GM10248 (cell line): ENCODE results near the gene EEPD1.

Experiments used
- CTCF ChIA-PET: fragments of 300-600 bp; sonication (Branson Sonifier 250); formaldehyde crosslinking; extraction: SDS; loops from one replicate; lab custom pipeline; 2021; ENCODE audit warnings: antibody characterized with exemption; lab: Yijun Ruan, JAX
- POLR2A ChIA-PET: fragments of 350-650 bp; sonication (Branson Sonifier 250); formaldehyde crosslinking; extraction: SDS; loops from one replicate; lab custom pipeline; 2020; ENCODE audit warnings: antibody characterized with exemption; lab: Yijun Ruan, JAX
- DNase-seq: peaks from one replicate; pipeline ENCODE4 v3.0.0; 2012; ENCODE audit errors: extremely low spot score
- CTCF ChIP-seq: IDR thresholded peaks from 2 replicates; pipeline ENCODE4 v1.5.1; 2012; ENCODE audit warnings: mild to moderate bottlenecking, low read depth; ENCODE audit errors: extremely low read depth, missing control alignments, control extremely low read depth

The EEPD1 gene

GRCh38 chr7:36215457-36215765 lies 62.4 kb downstream of the EEPD1 start:
- TF ChIP-seq CTCF, result no peak
- no peak for DNase-seq
- POLR2A ChIA-PET, result no interaction called here
- CTCF ChIA-PET, result no interaction called here

- POLR2A ChIA-PET, result no interaction called here
- no peak for TF ChIP-seq CTCF
- DNase-seq, result no peak
- CTCF ChIA-PET, result no interaction called here
Measured at GRCh38 chr7:36216063-36216684, 63.1 kb downstream of the EEPD1 start.

DNA sequence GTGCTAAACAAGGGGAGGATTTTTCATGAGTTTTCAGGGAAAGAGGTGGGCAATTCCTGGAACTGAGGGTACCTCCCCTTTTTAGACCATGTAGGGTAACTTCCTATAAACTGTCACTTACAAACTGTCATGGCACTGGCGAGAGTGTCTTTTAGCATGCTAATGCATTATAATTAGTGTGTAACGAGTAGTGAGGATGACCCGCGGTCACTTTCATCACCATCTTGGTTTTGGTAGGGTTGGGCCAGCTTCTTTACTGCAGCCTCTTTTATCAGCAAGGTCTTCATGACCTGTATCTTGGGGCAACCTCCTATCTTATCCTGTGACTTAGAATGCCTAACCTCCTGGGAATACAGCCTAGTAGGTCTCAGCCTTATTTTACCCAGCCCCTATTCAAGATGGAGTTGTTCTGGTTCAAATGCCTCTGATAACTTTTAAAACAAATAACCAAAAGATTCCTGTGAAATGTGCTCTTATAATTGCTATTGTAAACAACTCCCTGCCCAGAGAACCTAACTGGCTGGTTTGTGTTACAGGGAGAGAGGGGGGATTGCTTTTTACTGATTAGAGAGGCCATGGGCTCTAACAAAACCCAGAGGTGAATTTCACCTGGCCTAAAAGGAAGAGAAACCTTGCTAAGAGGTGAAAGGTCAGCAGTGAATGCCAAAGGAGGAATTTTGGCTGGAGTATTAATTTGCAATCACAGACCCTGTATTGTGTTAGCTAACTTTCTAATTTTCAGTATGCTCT lies 64.3 kb downstream of the EEPD1 start:
- TF ChIP-seq CTCF, result no peak
- POLR2A ChIA-PET, result no interaction called here
- no peak for DNase-seq
- CTCF ChIA-PET, result no interaction called here

GRCh38 chr7:36217961-36218284 lies 64.9 kb downstream of the EEPD1 start:
- ChIA-PET POLR2A (no interaction called here), CTCF (no interaction called here)
- no peak for DNase-seq
- no peak for TF ChIP-seq CTCF

GRCh38 chr7:36219429-36219828 lies 66.4 kb downstream of the EEPD1 start:
- TF ChIP-seq CTCF, result no peak
- ChIA-PET CTCF (no interaction called here), POLR2A (no interaction called here)
- no peak for DNase-seq

DNA sequence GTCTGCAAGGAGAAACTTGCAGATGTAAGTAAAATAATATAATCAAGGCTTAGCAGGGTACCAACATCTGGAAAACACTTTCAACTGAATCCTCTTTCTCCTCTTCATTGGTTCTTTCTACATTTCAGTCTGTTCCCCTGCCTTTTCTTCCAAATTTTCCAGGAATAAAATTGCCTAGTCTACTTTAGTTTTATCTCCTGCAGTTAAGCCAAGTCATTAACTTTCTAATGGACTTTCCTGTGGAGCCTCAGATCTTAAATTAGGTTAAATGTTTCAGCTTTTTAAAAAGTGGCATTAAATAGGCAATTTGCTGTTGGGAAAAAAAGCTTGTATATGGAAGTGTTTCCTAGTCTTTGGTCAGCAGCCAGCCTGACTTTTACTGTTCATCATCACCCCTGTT lies 70.8 kb downstream of the EEPD1 start:
- CTCF ChIA-PET, result interaction anchor here (0.8 to 1.5 kb wide), 2 partner anchors 12 to 68 kb away, joined by 3 read pairs; no protein-coding TSS in a partner anchor
- TF ChIP-seq CTCF, result no peak
- POLR2A ChIA-PET, result no interaction called here
- DNase-seq, result no peak
